ENCODE data around the gene PBX1. TPM values are rescaled to one million over a fixed set of nuclear protein-coding genes. Genes with fewer than 3 reads are reported as not detected.
A peak's percentile ranks its signal among the peaks of the same experiment; 100 is the strongest.

Gene PBX1
- total and polyA plus RNA-seq, 4 donors: 2.2 to 17.3 (median 5.1) TPM

DNA sequence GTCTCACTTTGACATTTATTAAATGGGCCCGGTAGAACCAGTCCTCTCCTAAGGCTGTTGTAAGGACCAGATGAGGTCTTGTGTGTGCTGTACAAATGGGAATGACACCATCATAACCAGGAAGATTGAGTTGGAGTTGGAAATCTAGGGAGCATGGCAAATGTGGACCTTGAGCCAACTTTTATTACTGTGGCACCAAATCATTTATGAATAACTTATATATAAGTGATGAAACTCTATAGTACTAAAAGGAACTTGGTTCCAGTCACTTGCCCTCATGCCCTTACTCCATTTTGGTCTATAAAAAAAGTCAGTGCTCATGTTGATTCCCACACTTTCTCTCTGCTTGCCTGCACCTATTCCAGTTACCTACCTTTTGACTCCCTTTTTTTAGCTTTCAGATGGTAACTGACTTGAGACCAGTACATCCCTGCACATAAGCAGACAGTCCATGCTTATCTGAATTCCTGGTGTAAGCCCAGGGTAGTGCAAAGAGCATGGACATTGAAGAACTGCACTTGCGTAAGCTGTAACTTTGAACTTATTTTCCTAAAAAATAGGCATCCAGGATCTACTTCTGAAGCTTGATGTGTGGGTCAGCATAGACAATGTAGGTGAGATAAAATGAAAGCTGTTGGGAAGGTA is 210.6 kb downstream of the PBX1 start:
- H3K27me3 ChIP-seq (ENCODE audit: control insufficient read depth in 4 of 4, insufficient read depth in 4 of 4, low read length in 3 of 4): no peaks in the 10 kb centered on the region
- no peak overlapping the region for H3K4me3 ChIP-seq (ENCODE audit: low read depth in 1 of 3, low read length in 3 of 3)
- no peaks in the 10 kb centered on the region for H3K9me3 ChIP-seq (ENCODE audit: control insufficient read depth in 4 of 4, low read length in 3 of 4)
- no peak for DNase-seq (ENCODE audit: low spot score)
- H3K4me1 ChIP-seq (ENCODE audit: control insufficient read depth in 4 of 4, insufficient read depth in 4 of 4, low read length in 3 of 4): peaks cover 0 to 5% (median under 1%) of the 10 kb centered on the region in 4 donors
- no peaks in the 10 kb centered on the region for H3K36me3 ChIP-seq (ENCODE audit: control insufficient read depth in 4 of 4, insufficient read depth in 3 of 4, low read depth in 1 of 4, low read length in 3 of 4)
- peak in 1 of 2 donors; percentile 24 for TF ChIP-seq HNF4A (conservative IDR thresholded peaks at IDR 0.05)
- TF ChIP-seq NR2F2 (IDR thresholded peaks at IDR 0.05): no peak
- TF ChIP-seq, protein P1, sequence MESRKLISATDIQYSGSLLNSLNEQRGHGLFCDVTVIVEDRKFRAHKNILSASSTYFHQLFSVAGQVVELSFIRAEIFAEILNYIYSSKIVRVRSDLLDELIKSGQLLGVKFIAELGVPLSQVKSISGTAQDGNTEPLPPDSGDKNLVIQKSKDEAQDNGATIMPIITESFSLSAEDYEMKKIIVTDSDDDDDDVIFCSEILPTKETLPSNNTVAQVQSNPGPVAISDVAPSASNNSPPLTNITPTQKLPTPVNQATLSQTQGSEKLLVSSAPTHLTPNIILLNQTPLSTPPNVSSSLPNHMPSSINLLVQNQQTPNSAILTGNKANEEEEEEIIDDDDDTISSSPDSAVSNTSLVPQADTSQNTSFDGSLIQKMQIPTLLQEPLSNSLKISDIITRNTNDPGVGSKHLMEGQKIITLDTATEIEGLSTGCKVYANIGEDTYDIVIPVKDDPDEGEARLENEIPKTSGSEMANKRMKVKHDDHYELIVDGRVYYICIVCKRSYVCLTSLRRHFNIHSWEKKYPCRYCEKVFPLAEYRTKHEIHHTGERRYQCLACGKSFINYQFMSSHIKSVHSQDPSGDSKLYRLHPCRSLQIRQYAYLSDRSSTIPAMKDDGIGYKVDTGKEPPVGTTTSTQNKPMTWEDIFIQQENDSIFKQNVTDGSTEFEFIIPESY (IDR thresholded peaks at IDR 0.05): no peak
- no peak for TF ChIP-seq GABPA (IDR thresholded peaks at IDR 0.05 in 1 of 2, conservative IDR thresholded peaks at IDR 0.05 in 1 of 2)
- TF ChIP-seq EGR1 (IDR thresholded peaks at IDR 0.05; ENCODE audit: low read depth in 2 of 2): no peak
- WGBS: 91% methylated on average over 2 of the region's 2 CpGs
- H3K27ac ChIP-seq (ENCODE audit: low read depth in 1 of 2, low read length in 2 of 2): no peak overlapping the region
- no peak overlapping the region for H3K9ac ChIP-seq (ENCODE audit: low read depth in 1 of 2, low read length in 2 of 2)

GRCh38 chr1:164770131-164770529 is 211.1 kb downstream of the PBX1 start:
- peaks cover 0 to 8% (median 2%) of the 10 kb centered on the region in 4 donors for H3K4me1 ChIP-seq (ENCODE audit: control insufficient read depth in 4 of 4, insufficient read depth in 4 of 4, low read length in 3 of 4)
- no peak for TF ChIP-seq GABPA (IDR thresholded peaks at IDR 0.05 in 1 of 2, conservative IDR thresholded peaks at IDR 0.05 in 1 of 2)
- TF ChIP-seq, protein P2, sequence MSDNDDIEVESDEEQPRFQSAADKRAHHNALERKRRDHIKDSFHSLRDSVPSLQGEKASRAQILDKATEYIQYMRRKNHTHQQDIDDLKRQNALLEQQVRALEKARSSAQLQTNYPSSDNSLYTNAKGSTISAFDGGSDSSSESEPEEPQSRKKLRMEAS (IDR thresholded peaks at IDR 0.05): no peak
- TF ChIP-seq FOXA2 (IDR thresholded peaks at IDR 0.05): no peak
- no peak for TF ChIP-seq SP1 (IDR thresholded peaks at IDR 0.05)
- TF ChIP-seq CTCF (IDR thresholded peaks at IDR 0.05; ENCODE audit: low read depth, low read length, missing input control): no peak
- no peak for TF ChIP-seq RAD21 (IDR thresholded peaks at IDR 0.05)
- TF ChIP-seq YY1 (IDR thresholded peaks at IDR 0.05): no peak
- TF ChIP-seq, protein P1 (IDR thresholded peaks at IDR 0.05): no peak
- no peak for TF ChIP-seq HNF4A (conservative IDR thresholded peaks at IDR 0.05)
- TF ChIP-seq ATF3 (IDR thresholded peaks at IDR 0.05): no peak
- no peak for TF ChIP-seq JUND (IDR thresholded peaks at IDR 0.05)
- TF ChIP-seq, protein P3, sequence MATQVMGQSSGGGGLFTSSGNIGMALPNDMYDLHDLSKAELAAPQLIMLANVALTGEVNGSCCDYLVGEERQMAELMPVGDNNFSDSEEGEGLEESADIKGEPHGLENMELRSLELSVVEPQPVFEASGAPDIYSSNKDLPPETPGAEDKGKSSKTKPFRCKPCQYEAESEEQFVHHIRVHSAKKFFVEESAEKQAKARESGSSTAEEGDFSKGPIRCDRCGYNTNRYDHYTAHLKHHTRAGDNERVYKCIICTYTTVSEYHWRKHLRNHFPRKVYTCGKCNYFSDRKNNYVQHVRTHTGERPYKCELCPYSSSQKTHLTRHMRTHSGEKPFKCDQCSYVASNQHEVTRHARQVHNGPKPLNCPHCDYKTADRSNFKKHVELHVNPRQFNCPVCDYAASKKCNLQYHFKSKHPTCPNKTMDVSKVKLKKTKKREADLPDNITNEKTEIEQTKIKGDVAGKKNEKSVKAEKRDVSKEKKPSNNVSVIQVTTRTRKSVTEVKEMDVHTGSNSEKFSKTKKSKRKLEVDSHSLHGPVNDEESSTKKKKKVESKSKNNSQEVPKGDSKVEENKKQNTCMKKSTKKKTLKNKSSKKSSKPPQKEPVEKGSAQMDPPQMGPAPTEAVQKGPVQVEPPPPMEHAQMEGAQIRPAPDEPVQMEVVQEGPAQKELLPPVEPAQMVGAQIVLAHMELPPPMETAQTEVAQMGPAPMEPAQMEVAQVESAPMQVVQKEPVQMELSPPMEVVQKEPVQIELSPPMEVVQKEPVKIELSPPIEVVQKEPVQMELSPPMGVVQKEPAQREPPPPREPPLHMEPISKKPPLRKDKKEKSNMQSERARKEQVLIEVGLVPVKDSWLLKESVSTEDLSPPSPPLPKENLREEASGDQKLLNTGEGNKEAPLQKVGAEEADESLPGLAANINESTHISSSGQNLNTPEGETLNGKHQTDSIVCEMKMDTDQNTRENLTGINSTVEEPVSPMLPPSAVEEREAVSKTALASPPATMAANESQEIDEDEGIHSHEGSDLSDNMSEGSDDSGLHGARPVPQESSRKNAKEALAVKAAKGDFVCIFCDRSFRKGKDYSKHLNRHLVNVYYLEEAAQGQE (IDR thresholded peaks at IDR 0.05): no peak
- no peak for TF ChIP-seq FOXA1 (IDR thresholded peaks at IDR 0.05)
- no peak for TF ChIP-seq HNF4G (IDR thresholded peaks at IDR 0.05)
- TF ChIP-seq EGR1 (IDR thresholded peaks at IDR 0.05; ENCODE audit: low read depth in 2 of 2): no peak
- TF ChIP-seq RXRA (IDR thresholded peaks at IDR 0.05): no peak

More at GRCh38 chr1:164770131-164770529, 211.1 kb downstream of the PBX1 start:
- no peak overlapping the region for H3K27ac ChIP-seq (ENCODE audit: low read depth in 1 of 2, low read length in 2 of 2)
- WGBS: 92% methylated on average over 2 of the region's 2 CpGs
- H3K27me3 ChIP-seq (ENCODE audit: control insufficient read depth in 4 of 4, insufficient read depth in 4 of 4, low read length in 3 of 4): no peaks in the 10 kb centered on the region
- no peak overlapping the region for H3K9ac ChIP-seq (ENCODE audit: low read depth in 1 of 2, low read length in 2 of 2)
- no peaks in the 10 kb centered on the region for H3K9me3 ChIP-seq (ENCODE audit: control insufficient read depth in 4 of 4, low read length in 3 of 4)
- H3K4me3 ChIP-seq (ENCODE audit: low read depth in 1 of 3, low read length in 3 of 3): no peak overlapping the region
- no peak for DNase-seq (ENCODE audit: low spot score)
- H3K36me3 ChIP-seq (ENCODE audit: control insufficient read depth in 4 of 4, insufficient read depth in 3 of 4, low read depth in 1 of 4, low read length in 3 of 4): no peaks in the 10 kb centered on the region
